Vagina (tissue), 2 donors: ENCODE measurements around the gene ILK. TPM values are rescaled to one million over a fixed set of nuclear protein-coding genes. Genes with fewer than 3 reads are reported as not detected.

Experiments
- DNase-seq, 2 donors: peaks; one replicate each; pipeline ENCODE4 v3.0.0-alpha.2; 2017; ENCODE audit errors: extremely low spot score in 2 of 2
- H3K27ac ChIP-seq: fragments of 200-600 bp; sonication (generic); one replicate; pipeline ENCODE4 v1.5.1; 2019
- H3K27me3 ChIP-seq: fragments of 200-600 bp; sonication (generic); one replicate; pipeline ENCODE4 v1.5.1; 2019
- H3K36me3 ChIP-seq, 2 donors: fragments of 200-600 bp; sonication (generic); one replicate each; pipeline ENCODE4 v1.5.1; 2017 to 2019
- H3K4me1 ChIP-seq: fragments of 200-600 bp; sonication (generic); one replicate; pipeline ENCODE4 v1.5.1; 2019
- H3K4me3 ChIP-seq, 2 donors: fragments of 200-600 bp; sonication (generic); 1 replicate in 1 of 2; 2 replicates in 1 of 2; pipeline ENCODE4 v1.5.1; 2016 to 2019
- H3K9me3 ChIP-seq: fragments of 200-600 bp; sonication (generic); one replicate; pipeline ENCODE4 v1.5.1; 2019
- POLR2A ChIP-seq, 2 donors: fragments of 450-650 bp; IDR thresholded peaks; one replicate each; pipeline ENCODE4 v1.6.1; 2017; ENCODE audit warnings: antibody characterized with exemption in 2 of 2, mild to moderate bottlenecking in 2 of 2, moderate library complexity in 2 of 2
- POLR2AphosphoS5 ChIP-seq, 2 donors: sonication (generic); formaldehyde crosslinking; IDR thresholded peaks; one replicate each; pipeline ENCODE4 v1.9.0; 2017; ENCODE audit warnings: antibody characterized with exemption in 2 of 2, mild to moderate bottlenecking in 2 of 2, low read depth in 1 of 2; ENCODE audit not compliant: insufficient read depth in 1 of 2
- intact Hi-C: fragments of 100-400 bp; cut with DNase I; formaldehyde crosslinking; loops from one replicate; pipeline ENCODE4 v1.15.1; 2023
- total RNA-seq: library from RNA; depleted of rRNA; stranded (reverse); fragments of >200 nt; gene quantifications from one replicate; pipeline ENCODE4 v1.2.3, GENCODE V29; 2016
- TF ChIP-seq, protein P1 (sequence below), 3 experiments: fragments of 450-650 bp in 2 of 3; fragments of 200-600 bp in 1 of 3; sonication (generic) in 1 of 3; IDR thresholded peaks; one replicate each; pipeline ENCODE4 v1.5.1; 2017 to 2019; ENCODE audit warnings: antibody characterized with exemption in 3 of 3, mild to moderate bottlenecking in 2 of 3, moderate library complexity in 2 of 3

Gene ILK
- total RNA-seq, 1 donor from 2014 or later, result 149 TPM

DNA sequence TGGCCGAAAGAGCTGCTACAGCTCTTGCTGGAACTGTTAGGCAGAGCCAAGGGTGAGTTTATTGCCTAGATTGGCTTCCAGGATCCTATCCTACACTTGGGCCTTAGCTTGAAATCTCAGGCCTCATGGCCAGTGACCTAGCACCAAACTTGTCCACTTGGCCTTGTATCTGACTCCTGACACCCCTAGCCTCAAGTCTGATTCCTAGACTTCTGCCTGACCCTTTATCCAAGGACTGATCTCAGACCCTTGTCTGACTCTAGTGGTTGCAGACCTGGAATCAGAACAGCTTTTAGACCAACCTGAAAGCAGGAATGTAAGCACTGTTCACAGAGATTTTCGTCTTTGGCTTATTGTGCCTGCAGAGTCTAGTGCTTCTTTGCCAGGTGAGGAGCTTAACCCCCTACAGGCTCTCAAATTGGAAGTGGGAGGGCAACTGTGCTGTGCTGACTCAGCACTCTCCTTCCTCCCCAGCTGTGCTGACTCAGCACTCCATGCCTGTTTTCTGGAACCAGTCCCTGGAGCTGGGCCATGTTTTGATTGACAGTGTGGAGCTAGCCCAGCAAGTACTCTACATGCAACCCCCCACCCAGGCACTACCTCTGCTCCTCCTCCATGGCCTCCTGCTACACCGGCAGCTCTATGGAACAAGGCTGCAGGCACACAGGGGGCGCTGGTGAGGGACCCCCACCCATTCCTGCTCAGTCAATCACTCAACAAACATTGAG is 35.2 kb upstream of the ILK start:
- TF ChIP-seq, protein P1, sequence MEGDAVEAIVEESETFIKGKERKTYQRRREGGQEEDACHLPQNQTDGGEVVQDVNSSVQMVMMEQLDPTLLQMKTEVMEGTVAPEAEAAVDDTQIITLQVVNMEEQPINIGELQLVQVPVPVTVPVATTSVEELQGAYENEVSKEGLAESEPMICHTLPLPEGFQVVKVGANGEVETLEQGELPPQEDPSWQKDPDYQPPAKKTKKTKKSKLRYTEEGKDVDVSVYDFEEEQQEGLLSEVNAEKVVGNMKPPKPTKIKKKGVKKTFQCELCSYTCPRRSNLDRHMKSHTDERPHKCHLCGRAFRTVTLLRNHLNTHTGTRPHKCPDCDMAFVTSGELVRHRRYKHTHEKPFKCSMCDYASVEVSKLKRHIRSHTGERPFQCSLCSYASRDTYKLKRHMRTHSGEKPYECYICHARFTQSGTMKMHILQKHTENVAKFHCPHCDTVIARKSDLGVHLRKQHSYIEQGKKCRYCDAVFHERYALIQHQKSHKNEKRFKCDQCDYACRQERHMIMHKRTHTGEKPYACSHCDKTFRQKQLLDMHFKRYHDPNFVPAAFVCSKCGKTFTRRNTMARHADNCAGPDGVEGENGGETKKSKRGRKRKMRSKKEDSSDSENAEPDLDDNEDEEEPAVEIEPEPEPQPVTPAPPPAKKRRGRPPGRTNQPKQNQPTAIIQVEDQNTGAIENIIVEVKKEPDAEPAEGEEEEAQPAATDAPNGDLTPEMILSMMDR (IDR thresholded peaks at IDR 0.05), result no peak
- TF ChIP-seq POLR2AphosphoS5 (IDR thresholded peaks at IDR 0.05; ENCODE audit: insufficient read depth in 1 of 2, low read depth in 1 of 2) (no peak), POLR2A (IDR thresholded peaks at IDR 0.05) (no peak)
- DNase-seq, result no peak
- Histone ChIP-seq H3K36me3 (no peaks in the 10 kb centered on the region), H3K27me3 (no peaks in the 10 kb centered on the region), H3K27ac (no peak overlapping the region), H3K4me1 (peaks cover 7% of the 10 kb centered on the region), H3K9me3 (no peaks in the 10 kb centered on the region), H3K4me3 (no peak overlapping the region)
- intact Hi-C loops, result no loop called here

DNA sequence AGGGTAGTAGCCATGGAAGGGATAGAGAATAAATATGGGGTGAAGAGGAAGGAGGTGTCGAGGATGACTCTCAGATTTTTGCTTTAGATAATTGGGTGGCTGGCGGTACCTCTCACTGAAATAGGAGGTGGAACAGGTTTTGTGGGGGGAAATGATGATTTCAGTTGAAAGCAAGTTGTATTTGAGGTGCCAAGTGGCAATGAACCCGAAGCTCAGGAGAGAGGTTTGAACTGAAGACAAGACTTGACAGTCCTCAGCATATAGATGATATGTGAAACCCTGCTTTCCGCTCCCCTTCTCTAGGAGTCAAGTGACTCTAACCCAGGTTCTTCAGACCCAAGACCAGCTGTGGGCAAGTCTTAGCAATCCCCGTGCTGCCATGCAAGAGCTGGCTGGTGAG is 33.9 kb upstream of the ILK start:
- TF ChIP-seq, protein P1 (IDR thresholded peaks at IDR 0.05), result no peak
- no peak for TF ChIP-seq POLR2AphosphoS5 (IDR thresholded peaks at IDR 0.05; ENCODE audit: insufficient read depth in 1 of 2, low read depth in 1 of 2)
- TF ChIP-seq POLR2A (IDR thresholded peaks at IDR 0.05), result no peak
- H3K9me3 ChIP-seq, result no peaks in the 10 kb centered on the region
- no peak overlapping the region for H3K27ac ChIP-seq
- no peaks in the 10 kb centered on the region for H3K36me3 ChIP-seq
- DNase-seq, result no peak
- H3K27me3 ChIP-seq, result no peaks in the 10 kb centered on the region
- no peak overlapping the region for H3K4me3 ChIP-seq
- H3K4me1 ChIP-seq, result peaks cover 7% of the 10 kb centered on the region
- intact Hi-C loops, result no loop called here

DNA sequence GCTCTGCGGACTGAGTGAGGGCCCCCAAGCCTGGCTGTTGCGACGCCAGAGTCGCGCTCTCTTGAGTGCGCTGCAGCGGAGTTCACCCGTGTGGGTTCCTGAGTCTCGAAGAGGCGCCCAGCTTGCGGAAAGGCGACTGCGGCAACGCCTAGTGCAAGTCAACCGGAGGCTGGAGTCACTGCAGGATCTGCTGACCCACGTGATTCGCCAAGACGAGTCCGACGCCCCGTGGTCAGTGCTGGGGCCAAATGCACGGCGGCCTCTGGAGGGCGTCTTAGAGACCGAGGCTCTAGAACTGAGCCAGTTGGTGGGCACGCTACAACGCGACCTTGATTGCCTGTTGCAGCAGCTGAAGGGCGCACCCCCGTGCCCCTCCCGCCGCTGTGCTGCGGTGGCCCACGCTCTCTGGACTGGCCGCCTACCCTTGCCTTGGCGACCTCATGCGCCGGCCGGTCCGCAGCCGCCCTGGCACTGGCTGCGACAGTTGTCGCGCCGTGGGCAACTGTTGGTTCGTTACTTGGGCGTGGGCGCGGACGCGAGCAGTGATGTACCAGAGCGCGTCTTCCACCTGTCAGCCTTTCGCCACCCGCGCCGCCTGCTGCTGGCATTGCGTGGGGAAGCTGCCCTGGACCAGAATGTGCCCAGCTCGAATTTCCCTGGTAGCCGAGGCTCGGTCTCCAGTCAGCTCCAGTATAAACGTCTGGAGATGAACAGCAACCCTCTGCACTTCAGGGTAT is 32.7 kb upstream of the ILK start:
- H3K27me3 ChIP-seq, result no peaks in the 10 kb centered on the region
- intact Hi-C loops, result no loop called here
- peaks cover 7% of the 10 kb centered on the region for H3K4me1 ChIP-seq
- TF ChIP-seq, protein P1 (IDR thresholded peaks at IDR 0.05), result no peak
- no peak for TF ChIP-seq POLR2AphosphoS5 (IDR thresholded peaks at IDR 0.05; ENCODE audit: insufficient read depth in 1 of 2, low read depth in 1 of 2)
- no peak for TF ChIP-seq POLR2A (IDR thresholded peaks at IDR 0.05)
- DNase-seq, result no peak
- H3K27ac ChIP-seq, result no peak overlapping the region
- no peaks in the 10 kb centered on the region for H3K36me3 ChIP-seq
- H3K4me3 ChIP-seq, result no peak overlapping the region
- no peaks in the 10 kb centered on the region for H3K9me3 ChIP-seq

DNA sequence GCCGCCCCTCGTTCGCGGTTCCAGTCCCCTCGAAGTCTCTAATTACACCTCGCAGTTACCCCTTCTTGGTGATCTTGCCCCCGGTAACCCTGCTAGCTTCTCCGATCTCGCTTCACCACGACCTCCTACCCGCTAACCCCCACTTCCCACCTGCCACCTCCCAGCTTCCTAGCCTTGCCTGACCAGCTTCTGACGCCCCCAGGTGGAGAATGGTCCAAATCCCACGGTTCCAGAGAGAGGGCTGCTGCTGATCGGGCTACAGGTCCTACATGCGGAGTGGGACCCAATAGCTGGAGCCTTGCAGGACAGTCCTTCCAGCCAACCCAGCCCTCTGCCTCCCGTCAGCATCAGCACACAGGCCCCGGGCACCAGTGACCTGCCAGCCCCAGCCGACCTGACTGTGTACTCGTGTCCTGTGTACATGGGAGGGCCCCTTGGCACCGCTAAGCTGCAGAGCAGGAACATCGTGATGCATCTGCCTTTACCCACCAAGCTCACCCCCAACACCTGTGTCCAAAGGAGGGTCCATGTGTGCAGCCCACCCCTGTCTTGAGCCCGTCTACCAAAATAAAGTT is 32.1 kb upstream of the ILK start:
- H3K4me3 ChIP-seq, result no peak overlapping the region
- intact Hi-C loops, result no loop called here

More for the DNA sequence above, 32.1 kb upstream of the ILK start:
- Histone ChIP-seq H3K27me3 (no peaks in the 10 kb centered on the region), H3K4me1 (peaks cover 13% of the 10 kb centered on the region), H3K27ac (no peak overlapping the region), H3K36me3 (no peaks in the 10 kb centered on the region), H3K9me3 (no peaks in the 10 kb centered on the region)
- TF ChIP-seq POLR2A (IDR thresholded peaks at IDR 0.05) (no peak), POLR2AphosphoS5 (IDR thresholded peaks at IDR 0.05; ENCODE audit: insufficient read depth in 1 of 2, low read depth in 1 of 2) (no peak)
- TF ChIP-seq, protein P1 (IDR thresholded peaks at IDR 0.05), result no peak
- no peak for DNase-seq
